WERI-Rb-1 (cell line): Measurements from ENCODE around the gene SLC18A3.

Source experiments
- DNase-seq: peaks from one replicate; pipeline ENCODE4 v3.0.0-alpha.2; 2020
- H3K27ac ChIP-seq: fragments of 250-450 bp; sonication (Bioruptor Pico); 2 replicates; pipeline ENCODE4 v1.5.1; 2020; ENCODE audit warnings: mild to moderate bottlenecking, moderate library complexity
- H3K27me3 ChIP-seq: fragments of 250-450 bp; sonication (Bioruptor Pico); 2 replicates; pipeline ENCODE4 v1.5.1; 2021; ENCODE audit warnings: mild to moderate bottlenecking, low read depth, moderate library complexity; ENCODE audit not compliant: insufficient read depth, severe bottlenecking
- H3K36me3 ChIP-seq: fragments of 250-450 bp; sonication (Bioruptor Pico); 2 replicates; pipeline ENCODE4 v1.5.1; 2020; ENCODE audit warnings: mild to moderate bottlenecking, moderate library complexity
- H3K4me3 ChIP-seq: 2 replicates; pipeline ENCODE4 v1.5.1; 2011; ENCODE audit warnings: low read depth, mild to moderate bottlenecking, control low read depth, low read length
- H3K9me3 ChIP-seq: fragments of 250-450 bp; sonication (Bioruptor Pico); 2 replicates; pipeline ENCODE4 v1.5.1; 2021; ENCODE audit warnings: mild to moderate bottlenecking, moderate library complexity; ENCODE audit not compliant: severe bottlenecking
- CTCF ChIP-seq: IDR thresholded peaks from 2 replicates; pipeline ENCODE4 v1.5.1; 2011; ENCODE audit warnings: low read depth, mild to moderate bottlenecking, control low read depth, inconsistent platforms, low read length

Gene SLC18A3

GRCh38 chr10:49596836-49597235 lies 13.3 kb upstream of the SLC18A3 start:
- DNase-seq, result no peak
- TF ChIP-seq CTCF, result no peak
- Histone ChIP-seq H3K36me3 (no peaks in the 10 kb centered on the region), H3K27ac (no peak overlapping the region), H3K9me3 (no peaks in the 10 kb centered on the region), H3K27me3 (no peaks in the 10 kb centered on the region), H3K4me3 (no peak overlapping the region)

GRCh38 chr10:49597426-49598163 lies 12.5 kb upstream of the SLC18A3 start:
- no peaks in the 10 kb centered on the region for H3K9me3 ChIP-seq
- no peaks in the 10 kb centered on the region for H3K27me3 ChIP-seq
- H3K36me3 ChIP-seq, result no peaks in the 10 kb centered on the region
- TF ChIP-seq CTCF, result no peak
- no peak for DNase-seq
- H3K4me3 ChIP-seq, result no peak overlapping the region
- H3K27ac ChIP-seq, result no peak overlapping the region

GRCh38 chr10:49598164-49598856 lies 11.8 kb upstream of the SLC18A3 start:
- H3K27ac ChIP-seq, result no peak overlapping the region
- H3K27me3 ChIP-seq, result no peaks in the 10 kb centered on the region
- H3K4me3 ChIP-seq, result no peak overlapping the region
- DNase-seq, result no peak
- no peaks in the 10 kb centered on the region for H3K9me3 ChIP-seq
- H3K36me3 ChIP-seq, result no peaks in the 10 kb centered on the region
- no peak for TF ChIP-seq CTCF

- no peak for TF ChIP-seq CTCF
- no peaks in the 10 kb centered on the region for H3K36me3 ChIP-seq
- no peaks in the 10 kb centered on the region for H3K9me3 ChIP-seq
- no peak for DNase-seq
- H3K27me3 ChIP-seq, result no peaks in the 10 kb centered on the region
- H3K27ac ChIP-seq, result no peak overlapping the region
- H3K4me3 ChIP-seq, result no peak overlapping the region
These were observed 11.1 kb upstream of the SLC18A3 start for GRCh38 chr10:49598986-49599385.

GRCh38 chr10:49599546-49599945 lies 10.6 kb upstream of the SLC18A3 start:
- no peaks in the 10 kb centered on the region for H3K27me3 ChIP-seq
- no peaks in the 10 kb centered on the region for H3K36me3 ChIP-seq
- H3K27ac ChIP-seq, result no peak overlapping the region
- no peaks in the 10 kb centered on the region for H3K9me3 ChIP-seq
- no peak for TF ChIP-seq CTCF
- H3K4me3 ChIP-seq, result no peak overlapping the region
- DNase-seq, result no peak
